ENCODE results near the gene LRRC7.

GRCh38 chr1:69777971-69778370, 210.2 kb downstream of the LRRC7 start:
- no peak for TF ChIP-seq POLR2A (IDR thresholded peaks at IDR 0.05)
- TF ChIP-seq, protein P1, sequence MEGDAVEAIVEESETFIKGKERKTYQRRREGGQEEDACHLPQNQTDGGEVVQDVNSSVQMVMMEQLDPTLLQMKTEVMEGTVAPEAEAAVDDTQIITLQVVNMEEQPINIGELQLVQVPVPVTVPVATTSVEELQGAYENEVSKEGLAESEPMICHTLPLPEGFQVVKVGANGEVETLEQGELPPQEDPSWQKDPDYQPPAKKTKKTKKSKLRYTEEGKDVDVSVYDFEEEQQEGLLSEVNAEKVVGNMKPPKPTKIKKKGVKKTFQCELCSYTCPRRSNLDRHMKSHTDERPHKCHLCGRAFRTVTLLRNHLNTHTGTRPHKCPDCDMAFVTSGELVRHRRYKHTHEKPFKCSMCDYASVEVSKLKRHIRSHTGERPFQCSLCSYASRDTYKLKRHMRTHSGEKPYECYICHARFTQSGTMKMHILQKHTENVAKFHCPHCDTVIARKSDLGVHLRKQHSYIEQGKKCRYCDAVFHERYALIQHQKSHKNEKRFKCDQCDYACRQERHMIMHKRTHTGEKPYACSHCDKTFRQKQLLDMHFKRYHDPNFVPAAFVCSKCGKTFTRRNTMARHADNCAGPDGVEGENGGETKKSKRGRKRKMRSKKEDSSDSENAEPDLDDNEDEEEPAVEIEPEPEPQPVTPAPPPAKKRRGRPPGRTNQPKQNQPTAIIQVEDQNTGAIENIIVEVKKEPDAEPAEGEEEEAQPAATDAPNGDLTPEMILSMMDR (IDR thresholded peaks at IDR 0.05), result no peak
